HepG2 (cell line): Measurements from ENCODE around the gene RASL10B. TPM values are rescaled to one million over a fixed set of nuclear protein-coding genes. Genes with fewer than 3 reads are reported as not detected.

Source experiments
- ATAC-seq: fragments of 200-7000 bp; cut with Tn5 transposase; 3 replicates; pipeline ENCODE4 v1.9.1; 2020; ENCODE audit warnings: mild to moderate bottlenecking, moderate library complexity
- BruUV-seq: library from RNA; stranded (reverse); fragments of 400-500 nt; replicated peaks from 2 replicates; lab custom pipeline; 2021; lab: Mats Ljungman, UMichigan
- CTCF ChIA-PET: fragments of 300-600 bp; formaldehyde crosslinking; extraction: SDS; loops from one replicate; lab custom pipeline; 2021; ENCODE audit warnings: low total read pairs, inconsistent platforms, low intra/inter-chr PET ratio; lab: Yijun Ruan, JAX
- POLR2A ChIA-PET: fragments of 350-600 bp; sonication (Branson Sonifier 250); formaldehyde crosslinking; loops from one replicate; lab custom pipeline; 2020; ENCODE audit warnings: antibody characterized with exemption, inconsistent platforms; lab: Yijun Ruan, JAX
- DNase-seq: peaks from one replicate; pipeline ENCODE4 v3.0.0-alpha.2; 2015; ENCODE audit warnings: low spot score
- FAIRE-seq: peaks from 3 replicates; lab custom pipeline; 2011; peaks lifted over from hg19 to GRCh38; lab: Jason Lieb, UNC
- H2AFZ ChIP-seq: one replicate; pipeline ENCODE4 v1.6.1; 2011; ENCODE audit warnings: low read length, inconsistent platforms
- H3K27ac ChIP-seq: fragments of 300-600 bp; 3 replicates; pipeline ENCODE4 v1.8.0; 2011; ENCODE audit warnings: mixed run types, mild to moderate bottlenecking, mixed read lengths, low read length, inconsistent platforms; ENCODE audit not compliant: insufficient read depth; ENCODE audit errors: extremely low read length
- H3K27me3 ChIP-seq, 2 experiments: fragments of 200-600 bp in 1 of 2; 2 replicates in 1 of 2; 3 replicates in 1 of 2; pipeline versions ENCODE4 v1.6.0 to v1.8.0; 2011; ENCODE audit warnings: low read length in 2 of 2, mild to moderate bottlenecking in 2 of 2, moderate library complexity in 2 of 2, inconsistent platforms in 1 of 2; ENCODE audit not compliant: insufficient read depth in 2 of 2, control insufficient read depth in 1 of 2
- H3K36me3 ChIP-seq, 2 experiments: fragments of 200-600 bp in 1 of 2; replicated peaks in 1 of 2; 2 replicates in 1 of 2; 3 replicates in 1 of 2; pipeline versions ENCODE4 v1.5.1 to v1.8.0; 2011; ENCODE audit warnings: low read length in 2 of 2, inconsistent platforms in 1 of 2; ENCODE audit not compliant: insufficient read depth in 2 of 2, control insufficient read depth in 1 of 2
- H3K4me1 ChIP-seq: 2 replicates; pipeline ENCODE4 v1.5.1; 2012; ENCODE audit warnings: low read length, inconsistent platforms; ENCODE audit not compliant: insufficient read depth
- H3K4me2 ChIP-seq: 2 replicates; pipeline ENCODE4 v1.6.0; 2011; ENCODE audit warnings: low read depth, low read length, inconsistent platforms
- H3K4me3 ChIP-seq, 3 experiments: fragments of 200-600 bp in 1 of 3; sonication (generic), shearing (Covaris generic) in 1 of 3; replicated peaks in 1 of 3; 2 replicates each; pipeline ENCODE4 v1.5.1; 2011 to 2016; ENCODE audit warnings: low read length in 3 of 3, inconsistent platforms in 2 of 3, low read depth in 2 of 3, mild to moderate bottlenecking in 2 of 3, control low read depth in 1 of 3, mixed read lengths in 1 of 3; ENCODE audit not compliant: insufficient read depth in 1 of 3
- H3K79me2 ChIP-seq: one replicate; pipeline ENCODE4 v1.6.1; 2011; ENCODE audit warnings: low read length, inconsistent platforms; ENCODE audit not compliant: insufficient read depth
- H3K9ac ChIP-seq: 2 replicates; pipeline ENCODE4 v1.6.0; 2011; ENCODE audit warnings: mild to moderate bottlenecking, low read depth, low read length, inconsistent platforms; ENCODE audit not compliant: insufficient read depth
- H3K9me3 ChIP-seq: 2 replicates; pipeline ENCODE4 v1.5.1; 2012; ENCODE audit warnings: mild to moderate bottlenecking, low read length
- H4K20me1 ChIP-seq: 2 replicates; pipeline ENCODE4 v1.6.0; 2011; ENCODE audit warnings: inconsistent platforms, mild to moderate bottlenecking, low read length, moderate library complexity; ENCODE audit not compliant: insufficient read depth
- BCL6 ChIP-seq: IDR thresholded peaks from 2 replicates; pipeline ENCODE4 v1.6.1; 2016; ENCODE audit warnings: missing genetic modification reagents, missing compliant biosample characterization
- CEBPB ChIP-seq: IDR thresholded peaks from 2 replicates; pipeline ENCODE4 v1.6.1; 2011; ENCODE audit warnings: low read depth, low read length, improper control_type of control experiment, borderline replicate concordance
- FOSL1 ChIP-seq: sonication (generic); formaldehyde crosslinking; IDR thresholded peaks from 2 replicates; pipeline ENCODE4 v1.9.0; 2021; ENCODE audit warnings: missing genetic modification reagents, borderline replicate concordance
- KDM5B ChIP-seq: sonication (generic); formaldehyde crosslinking; IDR thresholded peaks from 2 replicates; pipeline ENCODE4 v1.4.0; 2020; ENCODE audit warnings: missing genetic modification reagents, mild to moderate bottlenecking, borderline replicate concordance
- MTA3 ChIP-seq: sonication (generic); formaldehyde crosslinking; IDR thresholded peaks from 2 replicates; pipeline ENCODE4 v1.4.0; 2020; ENCODE audit warnings: missing genetic modification reagents
- MYNN ChIP-seq: sonication (generic); formaldehyde crosslinking; IDR thresholded peaks from 2 replicates; pipeline ENCODE4 v1.4.0; 2020; ENCODE audit warnings: mild to moderate bottlenecking, low read depth, missing genetic modification reagents
- NR2F1 ChIP-seq, 2 experiments: fragments of 450-650 bp in 1 of 2; formaldehyde crosslinking in 1 of 2; IDR thresholded peaks; 2 replicates each; pipeline versions ENCODE4 v1.5.0 to v1.6.1; 2016 to 2020; ENCODE audit warnings: mild to moderate bottlenecking in 1 of 2, missing compliant biosample characterization in 1 of 2, missing genetic modification reagents in 1 of 2, moderate library complexity in 1 of 2
- SIN3B ChIP-seq: fragments of 150-350 bp; IDR thresholded peaks from 2 replicates; pipeline ENCODE4 v1.6.1; 2014; ENCODE audit warnings: low read length
- TOE1 ChIP-seq: sonication (generic); formaldehyde crosslinking; IDR thresholded peaks from 2 replicates; pipeline ENCODE4 v1.4.0; 2020; ENCODE audit warnings: mild to moderate bottlenecking, missing genetic modification reagents
- ZFP36 ChIP-seq: fragments of 150-350 bp; IDR thresholded peaks from 2 replicates; pipeline ENCODE4 v1.6.1; 2018; ENCODE audit warnings: borderline replicate concordance, low read length, low read depth; ENCODE audit not compliant: partially characterized antibody
- ZIK1 ChIP-seq: sonication (generic); formaldehyde crosslinking; IDR thresholded peaks from 2 replicates; pipeline ENCODE4 v1.5.0; 2020; ENCODE audit warnings: mild to moderate bottlenecking, low read depth, missing genetic modification reagents, borderline replicate concordance
- ZNF430 ChIP-seq: sonication (generic); formaldehyde crosslinking; IDR thresholded peaks from 2 replicates; pipeline ENCODE4 v1.9.0; 2021; ENCODE audit warnings: mild to moderate bottlenecking, missing genetic modification reagents
- ZNF724P ChIP-seq: sonication (generic); formaldehyde crosslinking; IDR thresholded peaks from 2 replicates; pipeline ENCODE4 v1.8.0; 2022; ENCODE audit warnings: missing genetic modification reagents, borderline replicate concordance
- ZNF790 ChIP-seq: sonication (generic); formaldehyde crosslinking; IDR thresholded peaks from 2 replicates; pipeline ENCODE4 v1.8.0; 2022; ENCODE audit warnings: missing genetic modification reagents, mild to moderate bottlenecking, borderline replicate concordance
- WGBS: methylation state at CpG from one replicate; pipeline ENCODE4 v1.1.6; 2017; ENCODE audit warnings: low lambda C conversion rate; 5-methylcytosine and 5-hydroxymethylcytosine counted together
- in situ Hi-C: cut with HindIII; loops from 2 replicates; pipeline ENCODE4 v1.10.0; 2017; ENCODE audit warnings: low pct_unique_long_range_greater_than_20kb; ENCODE audit not compliant: extremely low pct_ligation_motif_present
- intact Hi-C: fragments of 100-400 bp; cut with micrococcal nuclease; formaldehyde crosslinking; loops from one replicate; pipeline ENCODE4 v1.10.0; 2022; ENCODE audit not compliant: unreplicated experiment
- polyA plus RNA-seq, 8 experiments: library from polyadenylated mRNA; depleted of rRNA in 3 of 8; stranded (reverse) in 7 of 8; unstranded in 1 of 8; fragments of >200 nt; fragmentation: Illumina TruSeq in 4 of 8; extraction: Trizol in 4 of 8; gene quantifications; 2 replicates each; pipeline versions ENCODE4 v1.2.1 to v1.2.3, GENCODE V29; 2011 to 2016; ENCODE audit warnings: low read depth in 4 of 8, missing spikeins in 1 of 8, mixed read lengths in 1 of 8; ENCODE audit not compliant: insufficient read depth in 1 of 8
- total RNA-seq, 5 experiments: library from RNA; depleted of rRNA; stranded (reverse); fragments of >200 nt; fragmentation: Illumina TruSeq; extraction: Trizol; gene quantifications; 2 replicates each; pipeline ENCODE4 v1.2.3, GENCODE V29; 2016; ENCODE audit warnings: low read depth in 1 of 5
- TF ChIP-seq, protein P1 (sequence below): sonication (generic); formaldehyde crosslinking; IDR thresholded peaks from 2 replicates; pipeline ENCODE4 v1.8.0; 2023; ENCODE audit warnings: mild to moderate bottlenecking, missing genetic modification reagents
- TF ChIP-seq, protein P2 (sequence below), 2 experiments: fragments of 450-650 bp in 1 of 2; sonication (generic) in 1 of 2; formaldehyde crosslinking; IDR thresholded peaks; 2 replicates each; pipeline versions ENCODE4 v1.5.0 to v1.8.0; 2020 to 2022; ENCODE audit warnings: mild to moderate bottlenecking in 1 of 2, missing genetic modification reagents in 1 of 2
- TF ChIP-seq, protein P3 (sequence below): sonication (generic); formaldehyde crosslinking; IDR thresholded peaks from 2 replicates; pipeline ENCODE4 v1.4.0; 2020; ENCODE audit warnings: missing genetic modification reagents, mild to moderate bottlenecking, borderline replicate concordance

Gene RASL10B
- total and polyA plus RNA-seq, 2 of the 13 experiments (the other 11 are each of a cell fraction or from before 2014, with no cell fraction given): 8.8 to 11.0 TPM

DNA sequence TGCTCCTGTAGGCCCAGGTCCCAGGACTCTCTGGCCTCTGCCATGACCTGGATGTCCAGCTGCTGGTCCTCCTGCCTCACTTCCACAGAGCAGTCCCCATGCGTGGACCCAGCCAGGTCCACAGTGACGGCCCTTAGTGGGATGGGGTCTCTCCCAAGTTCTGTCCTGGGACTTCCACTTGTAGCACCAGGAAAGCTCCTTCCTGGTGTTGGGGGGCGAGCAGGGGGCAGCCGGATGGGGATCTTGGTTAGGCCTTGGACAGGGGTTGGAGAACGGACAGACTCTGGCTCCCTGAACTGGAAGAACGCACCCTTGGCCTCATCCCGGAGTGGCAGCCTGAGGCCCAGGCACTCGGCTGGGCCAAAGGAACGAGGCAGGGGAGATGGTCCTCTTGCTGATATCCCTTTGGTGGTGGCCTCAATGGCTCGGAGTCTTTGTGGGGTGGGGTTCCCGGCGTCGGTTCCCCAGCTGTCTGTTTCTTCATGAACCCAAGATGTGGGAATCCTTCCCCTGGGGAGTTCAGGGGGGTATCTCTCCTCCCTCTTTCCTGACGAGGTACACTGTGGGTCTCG is 14.4 kb downstream of the RASL10B start:
- FAIRE-seq (no peak), DNase-seq (no peak), ATAC-seq (no peak)
- POLR2A ChIA-PET: no interaction called here
- Histone ChIP-seq H3K4me3 (no peak overlapping the region), H4K20me1 (no peaks in the 10 kb centered on the region), H3K9ac (no peak overlapping the region), H3K27me3 (peaks cover 3 to 53% of the 10 kb centered on the region in 2 experiments; a peak in 4 of 5 replicates), H3K9me3 (no peaks in the 10 kb centered on the region), H3K4me1 (peaks cover 20% of the 10 kb centered on the region), H3K79me2 (no peaks in the 10 kb centered on the region), H3K4me2 (no peak overlapping the region), H3K36me3 (no peaks in the 10 kb centered on the region), H2AFZ (no peak overlapping the region), H3K27ac (no peak overlapping the region)
- intact Hi-C loops: loop anchor here (5.0 kb wide), 1 partner anchor 189 kb away; no protein-coding TSS in a partner anchor
- CTCF ChIA-PET: interaction anchor here (2.8 kb wide), 1 partner anchor 132 kb away, joined by 54 read pairs; no protein-coding TSS in a partner anchor
- no TSS peak for BruUV-seq
- in situ Hi-C loops: loop anchor here (5.0 to 25.0 kb wide), 3 partner anchors 134 to 434 kb away; no protein-coding TSS in a partner anchor
- 6% methylated on average over 7 of the region's 15 CpGs for WGBS
- no peak for TF ChIP-seq KDM5B (CRISPR knock-in tag)
- no peak for TF ChIP-seq ZIK1 (CRISPR knock-in tag)
- no peak for TF ChIP-seq ZNF790
- no peak for TF ChIP-seq CEBPB
- TF ChIP-seq, protein P1, sequence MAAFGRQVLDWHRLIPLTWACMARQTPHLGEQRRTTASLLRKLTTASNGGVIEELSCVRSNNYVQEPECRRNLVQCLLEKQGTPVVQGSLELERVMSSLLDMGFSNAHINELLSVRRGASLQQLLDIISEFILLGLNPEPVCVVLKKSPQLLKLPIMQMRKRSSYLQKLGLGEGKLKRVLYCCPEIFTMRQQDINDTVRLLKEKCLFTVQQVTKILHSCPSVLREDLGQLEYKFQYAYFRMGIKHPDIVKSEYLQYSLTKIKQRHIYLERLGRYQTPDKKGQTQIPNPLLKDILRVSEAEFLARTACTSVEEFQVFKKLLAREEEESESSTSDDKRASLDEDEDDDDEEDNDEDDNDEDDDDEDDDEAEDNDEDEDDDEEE: no peak
- TF ChIP-seq, protein P2, sequence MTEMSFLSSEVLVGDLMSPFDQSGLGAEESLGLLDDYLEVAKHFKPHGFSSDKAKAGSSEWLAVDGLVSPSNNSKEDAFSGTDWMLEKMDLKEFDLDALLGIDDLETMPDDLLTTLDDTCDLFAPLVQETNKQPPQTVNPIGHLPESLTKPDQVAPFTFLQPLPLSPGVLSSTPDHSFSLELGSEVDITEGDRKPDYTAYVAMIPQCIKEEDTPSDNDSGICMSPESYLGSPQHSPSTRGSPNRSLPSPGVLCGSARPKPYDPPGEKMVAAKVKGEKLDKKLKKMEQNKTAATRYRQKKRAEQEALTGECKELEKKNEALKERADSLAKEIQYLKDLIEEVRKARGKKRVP (CRISPR knock-in tag; IDR thresholded peaks at IDR 0.05): no peak
- TF ChIP-seq NR2F1 (CRISPR knock-in tag; IDR thresholded peaks at IDR 0.05): no peak
- no peak for TF ChIP-seq FOSL1 (CRISPR knock-in tag)
- TF ChIP-seq MTA3 (CRISPR knock-in tag): no peak
- TF ChIP-seq SIN3B: no peak
- TF ChIP-seq, protein P3, sequence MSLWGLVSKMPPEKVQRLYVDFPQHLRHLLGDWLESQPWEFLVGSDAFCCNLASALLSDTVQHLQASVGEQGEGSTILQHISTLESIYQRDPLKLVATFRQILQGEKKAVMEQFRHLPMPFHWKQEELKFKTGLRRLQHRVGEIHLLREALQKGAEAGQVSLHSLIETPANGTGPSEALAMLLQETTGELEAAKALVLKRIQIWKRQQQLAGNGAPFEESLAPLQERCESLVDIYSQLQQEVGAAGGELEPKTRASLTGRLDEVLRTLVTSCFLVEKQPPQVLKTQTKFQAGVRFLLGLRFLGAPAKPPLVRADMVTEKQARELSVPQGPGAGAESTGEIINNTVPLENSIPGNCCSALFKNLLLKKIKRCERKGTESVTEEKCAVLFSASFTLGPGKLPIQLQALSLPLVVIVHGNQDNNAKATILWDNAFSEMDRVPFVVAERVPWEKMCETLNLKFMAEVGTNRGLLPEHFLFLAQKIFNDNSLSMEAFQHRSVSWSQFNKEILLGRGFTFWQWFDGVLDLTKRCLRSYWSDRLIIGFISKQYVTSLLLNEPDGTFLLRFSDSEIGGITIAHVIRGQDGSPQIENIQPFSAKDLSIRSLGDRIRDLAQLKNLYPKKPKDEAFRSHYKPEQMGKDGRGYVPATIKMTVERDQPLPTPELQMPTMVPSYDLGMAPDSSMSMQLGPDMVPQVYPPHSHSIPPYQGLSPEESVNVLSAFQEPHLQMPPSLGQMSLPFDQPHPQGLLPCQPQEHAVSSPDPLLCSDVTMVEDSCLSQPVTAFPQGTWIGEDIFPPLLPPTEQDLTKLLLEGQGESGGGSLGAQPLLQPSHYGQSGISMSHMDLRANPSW (CRISPR knock-in tag): no peak
- no peak for TF ChIP-seq ZNF430 (CRISPR knock-in tag)
- TF ChIP-seq TOE1: no peak
- no peak for TF ChIP-seq ZNF724P
- TF ChIP-seq BCL6 (CRISPR knock-in tag): no peak
- TF ChIP-seq ZFP36: no peak
- no peak for TF ChIP-seq MYNN (CRISPR knock-in tag)
